CD4-positive, alpha-beta T cell (primary cell): Measurements from ENCODE around the gene INPP5A. TPM values are rescaled to one million over a fixed set of nuclear protein-coding genes. Genes with fewer than 3 reads are reported as not detected.
A peak's percentile ranks its signal among the peaks of the same experiment; 100 is the strongest.

Source experiments
- ATAC-seq: fragments of 200-7000 bp; cut with Tn5 transposase; one replicate; pipeline ENCODE4 v1.10.0; 2022; ENCODE audit warnings: mild to moderate bottlenecking; ENCODE audit not compliant: poor library complexity
- CTCF ChIA-PET: fragments of 350-600 bp; sonication (Branson Sonifier 250); formaldehyde crosslinking; loops from one replicate; lab custom pipeline; 2021; ENCODE audit warnings: antibody characterized with exemption, inconsistent platforms; lab: Charles Lee
- POLR2A ChIA-PET: fragments of 350-600 bp; sonication (Branson Sonifier 250); formaldehyde crosslinking; loops from one replicate; lab custom pipeline; 2021; ENCODE audit warnings: antibody characterized with exemption, inconsistent platforms; lab: Charles Lee
- DNase-seq, 14 experiments: peaks; one replicate each; pipeline ENCODE4 v3.0.0-alpha.2; 2013 to 2020; ENCODE audit warnings: mixed read lengths in 2 of 14
- H3K27ac ChIP-seq, 2 donors: one replicate each; pipeline versions ENCODE4 v1.5.1 to v1.7.0; 2013; ENCODE audit warnings: low read length in 2 of 2, low read depth in 1 of 2, mild to moderate bottlenecking in 1 of 2
- H3K27me3 ChIP-seq, 2 experiments: 1 replicate in 1 of 2; 2 replicates in 1 of 2; pipeline versions ENCODE4 v1.6.1 to v1.7.0; 2013; ENCODE audit warnings: low read length in 2 of 2, control low read depth in 1 of 2, mild to moderate bottlenecking in 1 of 2, moderate library complexity in 1 of 2; ENCODE audit not compliant: insufficient read depth in 2 of 2, control insufficient read depth in 1 of 2
- H3K36me3 ChIP-seq: one replicate; pipeline ENCODE4 v1.6.1; 2013; ENCODE audit warnings: low read length, control low read depth; ENCODE audit not compliant: insufficient read depth
- H3K4me1 ChIP-seq: one replicate; pipeline ENCODE4 v1.6.1; 2013; ENCODE audit warnings: low read length, control low read depth; ENCODE audit not compliant: insufficient read depth
- H3K4me3 ChIP-seq: one replicate; pipeline ENCODE4 v1.5.1; 2013; ENCODE audit warnings: mild to moderate bottlenecking, low read length, moderate library complexity
- H3K9me3 ChIP-seq, 2 experiments: 1 replicate in 1 of 2; 2 replicates in 1 of 2; pipeline versions ENCODE4 v1.6.1 to v1.7.0; 2013; ENCODE audit warnings: low read length in 2 of 2, mild to moderate bottlenecking in 2 of 2, control low read depth in 1 of 2, moderate library complexity in 1 of 2; ENCODE audit not compliant: control insufficient read depth in 1 of 2, insufficient read depth in 1 of 2
- H3K27ac Mint-ChIP-seq: one replicate; pipeline ENCODE4 v1.8.0; 2020; ENCODE audit warnings: mixed read lengths
- H3K27me3 Mint-ChIP-seq: one replicate; pipeline ENCODE4 v1.8.0; 2021; ENCODE audit warnings: mixed read lengths
- H3K36me3 Mint-ChIP-seq: one replicate; pipeline ENCODE4 v1.8.0; 2021; ENCODE audit warnings: low read depth, mixed read lengths
- H3K4me1 Mint-ChIP-seq: one replicate; pipeline ENCODE4 v1.8.0; 2021; ENCODE audit warnings: low read depth, mixed read lengths
- H3K4me3 Mint-ChIP-seq: one replicate; pipeline ENCODE4 v1.8.0; 2020; ENCODE audit warnings: mild to moderate bottlenecking, mixed read lengths
- H3K9me3 Mint-ChIP-seq: one replicate; pipeline ENCODE4 v1.8.0; 2020; ENCODE audit warnings: mixed read lengths
- CTCF ChIP-seq: fragments of 200-600 bp; IDR thresholded peaks from one replicate; pipeline ENCODE4 v1.8.0; 2022; ENCODE audit warnings: antibody characterized with exemption, mild to moderate bottlenecking
- intact Hi-C, 2 experiments: fragments of 100-400 bp; cut with DNase I in 1 of 2; cut with micrococcal nuclease in 1 of 2; formaldehyde crosslinking; loops; one replicate each; pipeline versions ENCODE4 v1.15.1 to v1.9.0; 2023 to 2025; cut with DNase I, micrococcal nuclease
- total RNA-seq, 174 experiments: library from RNA in 2 of 174; stranded (reverse) in 2 of 174; gene quantifications; one replicate each; pipeline ENCODE4 v1.2.3 and lab custom pipeline; 2021 to 2026

Gene INPP5A
- total RNA-seq, 2 experiments from 2014 or later = 22.0 to 24.8 TPM

- no peaks in the 10 kb centered on the region for H3K27me3 ChIP-seq
- H3K27ac ChIP-seq = no peak overlapping the region
- no peak for ATAC-seq
- Mint-ChIP-seq H3K27ac (no peak overlapping the region), H3K4me1 (no peaks in the 10 kb centered on the region), H3K36me3 (peaks cover 69% of the 10 kb centered on the region), H3K4me3 (no peak overlapping the region), H3K9me3 (peaks cover 5% of the 10 kb centered on the region), H3K27me3 (no peaks in the 10 kb centered on the region)
- intact Hi-C loops = no loop called here
- H3K4me3 ChIP-seq = no peak overlapping the region
- ChIA-PET POLR2A (no interaction called here), CTCF (interaction anchor here (0.9 kb wide), 1 partner anchor 11 kb away, joined by 3 read pairs; no protein-coding TSS in a partner anchor)
- TF ChIP-seq CTCF = no peak
- peaks cover 16 to 45% of the 10 kb centered on the region in 2 experiments for H3K9me3 ChIP-seq
- peak in 1 of 14 experiments; percentile 2 for DNase-seq
- H3K4me1 ChIP-seq = no peaks in the 10 kb centered on the region
- peaks cover 25% of the 10 kb centered on the region for H3K36me3 ChIP-seq
These were observed 167.6 kb downstream of the INPP5A start for GRCh38 chr10:132705173-132705572.

GRCh38 chr10:132705943-132706342, 168.4 kb downstream of the INPP5A start:
- Mint-ChIP-seq H3K27me3 (no peaks in the 10 kb centered on the region), H3K4me3 (no peak overlapping the region), H3K27ac (no peak overlapping the region), H3K4me1 (no peaks in the 10 kb centered on the region), H3K36me3 (peaks cover 72% of the 10 kb centered on the region), H3K9me3 (peaks cover 5% of the 10 kb centered on the region)
- no peak overlapping the region for H3K4me3 ChIP-seq
- DNase-seq (no peak), ATAC-seq (no peak)
- peaks cover 24% of the 10 kb centered on the region for H3K36me3 ChIP-seq
- no peaks in the 10 kb centered on the region for H3K4me1 ChIP-seq
- peaks cover 16 to 45% of the 10 kb centered on the region in 2 experiments for H3K9me3 ChIP-seq
- ChIA-PET CTCF (interaction anchor here (0.9 kb wide), 1 partner anchor 10 kb away, joined by 3 read pairs; no protein-coding TSS in a partner anchor), POLR2A (no interaction called here)
- no peak overlapping the region for H3K27ac ChIP-seq
- TF ChIP-seq CTCF = no peak
- intact Hi-C loops = no loop called here
- H3K27me3 ChIP-seq = no peaks in the 10 kb centered on the region

- ChIA-PET CTCF (no interaction called here), POLR2A (no interaction called here)
- H3K4me3 ChIP-seq = no peak overlapping the region
- Mint-ChIP-seq H3K4me3 (no peak overlapping the region), H3K9me3 (peaks cover 5% of the 10 kb centered on the region), H3K27ac (no peak overlapping the region), H3K36me3 (peaks cover 74% of the 10 kb centered on the region), H3K27me3 (no peaks in the 10 kb centered on the region), H3K4me1 (no peaks in the 10 kb centered on the region)
- intact Hi-C loops = no loop called here
- DNase-seq = peak in 1 of 14 experiments; percentile 0
- H3K4me1 ChIP-seq = no peaks in the 10 kb centered on the region
- H3K36me3 ChIP-seq = peaks cover 19% of the 10 kb centered on the region
- no peak for ATAC-seq
- no peak overlapping the region for H3K27ac ChIP-seq
- no peak for TF ChIP-seq CTCF
- H3K9me3 ChIP-seq = peaks cover 16 to 49% of the 10 kb centered on the region in 2 experiments
- H3K27me3 ChIP-seq = no peaks in the 10 kb centered on the region
These were observed 169.1 kb downstream of the INPP5A start for GRCh38 chr10:132706701-132707100.
